Retina (tissue), 1 donor: ENCODE data around the gene SPCS3.
A peak's percentile ranks its signal among the peaks of the same experiment; 100 is the strongest.

Source experiments
- DNase-seq: peaks from one replicate; pipeline ENCODE4 v3.0.0-alpha.2; 2016

SPCS3 gene

DNA sequence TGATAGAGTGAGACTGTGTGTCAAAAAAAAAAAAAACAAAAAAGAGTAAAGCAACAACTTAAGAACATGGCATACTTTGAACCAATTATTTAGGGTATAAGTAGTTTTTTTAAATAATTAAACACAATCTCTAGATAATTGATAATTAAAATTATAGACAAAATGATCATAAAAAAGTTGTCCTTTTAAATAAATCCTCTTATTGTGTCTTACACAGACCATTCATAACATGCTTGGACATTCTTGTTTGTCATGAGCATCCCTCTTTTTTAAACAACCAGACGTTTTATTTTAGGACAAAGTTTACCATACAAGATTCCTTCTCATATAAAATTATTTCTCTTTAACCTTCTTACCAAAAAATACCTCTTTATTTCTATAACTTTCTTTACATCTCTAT, 35.1 kb downstream of the SPCS3 start:
- no peak for DNase-seq

DNA sequence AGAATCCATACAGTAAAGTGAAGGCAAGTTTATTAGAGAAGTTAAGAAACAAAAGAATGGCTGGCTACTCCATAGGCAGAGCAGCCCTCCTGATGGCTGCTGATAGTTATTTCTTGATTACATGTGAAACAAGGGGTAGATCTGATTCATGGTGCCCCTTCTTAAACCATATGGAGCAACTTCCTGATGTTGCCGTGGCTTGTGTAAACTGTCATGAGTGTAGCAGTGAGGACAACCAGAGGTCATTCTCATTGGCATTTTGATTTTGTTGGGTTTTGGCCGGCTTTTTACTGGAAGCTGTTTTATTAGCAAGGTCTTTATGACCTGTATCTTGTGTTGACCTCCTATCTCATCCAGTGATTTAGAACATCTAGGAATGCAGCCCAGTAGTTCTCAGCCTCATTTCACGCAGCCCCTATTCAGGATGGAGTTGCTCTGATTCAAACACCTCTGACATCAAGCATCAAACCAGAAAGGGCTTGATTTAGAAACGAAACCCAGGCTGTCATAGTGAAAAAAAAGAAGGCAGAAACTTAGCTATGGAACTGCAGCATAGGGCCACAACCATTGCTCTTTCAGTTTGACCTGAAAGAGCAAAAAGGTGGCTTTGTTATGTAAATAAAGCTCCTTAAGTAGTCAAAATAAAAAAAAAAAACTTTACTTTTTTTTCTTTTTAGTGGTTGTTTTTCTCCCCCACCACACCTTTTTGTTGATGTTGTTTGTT, 37.8 kb downstream of the SPCS3 start:
- no peak for DNase-seq

DNA sequence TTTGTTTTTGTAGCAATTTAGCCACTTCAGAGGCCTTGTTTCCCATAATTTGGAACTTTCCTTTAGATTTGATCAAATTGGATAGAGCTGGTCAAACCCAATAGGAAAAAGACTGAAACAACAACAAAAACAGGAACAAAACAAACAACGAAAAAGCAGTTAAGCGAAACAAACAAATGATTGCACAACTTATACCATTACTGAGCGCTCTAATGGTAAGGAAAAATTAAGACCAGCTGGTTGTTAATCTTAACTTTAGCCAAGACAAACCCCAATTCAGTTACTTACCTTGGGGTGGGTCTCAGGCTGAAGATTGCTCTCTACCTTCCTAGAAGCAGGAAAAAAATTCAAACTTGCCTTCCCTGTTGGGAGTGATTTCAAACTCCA, 38.3 kb downstream of the SPCS3 start:
- DNase-seq, result no peak

DNA sequence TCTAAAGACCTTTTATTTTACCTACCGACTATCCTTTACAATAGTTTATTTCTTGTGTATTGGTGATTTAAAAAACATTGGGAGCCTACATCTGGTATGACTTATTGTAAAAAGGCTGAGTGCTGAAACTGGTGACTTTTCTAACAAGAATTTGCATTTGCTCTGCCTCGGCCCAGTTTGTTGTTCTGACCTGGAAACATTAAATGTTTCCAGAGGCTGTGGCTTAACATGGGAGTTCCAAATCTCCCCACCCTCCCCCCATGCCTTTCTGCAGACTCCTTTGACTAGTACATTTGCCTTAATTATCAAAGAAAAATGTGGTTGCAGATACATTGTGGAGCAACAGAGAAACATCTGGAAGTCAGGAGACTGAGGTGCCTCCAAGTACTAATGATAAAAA, 39.8 kb downstream of the SPCS3 start:
- no peak for DNase-seq

DNA sequence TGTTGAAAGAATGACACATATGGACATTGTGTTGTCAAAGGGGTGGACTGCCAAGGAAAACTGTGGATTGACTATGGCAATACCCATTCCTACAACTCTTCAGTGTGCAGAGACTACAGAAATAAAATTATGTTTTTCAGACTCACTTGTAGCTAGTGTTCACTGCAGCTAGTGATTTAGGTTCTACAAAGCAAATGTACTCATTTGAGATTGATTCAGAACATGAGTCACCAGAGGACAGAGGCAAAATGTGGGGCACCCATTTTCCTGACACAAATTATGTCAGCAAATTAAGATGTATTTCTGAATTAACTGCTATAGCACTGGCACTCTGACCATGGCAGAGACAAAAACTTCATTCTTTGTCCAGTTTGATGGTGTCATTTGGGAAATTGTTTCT, 40.7 kb downstream of the SPCS3 start:
- no peak for DNase-seq

DNA sequence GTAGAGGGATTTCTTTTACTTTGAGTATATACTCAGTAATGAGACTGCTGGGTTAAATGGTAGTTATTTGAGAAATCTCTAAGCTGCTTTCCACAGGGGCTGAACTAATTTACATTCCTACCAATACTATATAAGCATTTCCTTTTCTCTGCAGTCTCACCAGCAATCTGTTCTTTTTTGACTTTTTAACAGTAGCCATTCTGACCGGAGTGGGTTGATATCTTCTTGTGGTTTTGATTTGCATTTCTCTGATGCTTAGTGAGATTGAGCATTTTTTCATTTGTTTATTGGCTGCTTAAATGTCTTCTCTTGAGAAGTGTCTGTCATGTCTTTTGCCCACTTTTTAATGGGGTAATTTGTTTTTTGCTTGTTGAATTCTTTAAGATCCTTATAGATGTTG, 43.3 kb downstream of the SPCS3 start:
- DNase-seq, result no peak

DNA sequence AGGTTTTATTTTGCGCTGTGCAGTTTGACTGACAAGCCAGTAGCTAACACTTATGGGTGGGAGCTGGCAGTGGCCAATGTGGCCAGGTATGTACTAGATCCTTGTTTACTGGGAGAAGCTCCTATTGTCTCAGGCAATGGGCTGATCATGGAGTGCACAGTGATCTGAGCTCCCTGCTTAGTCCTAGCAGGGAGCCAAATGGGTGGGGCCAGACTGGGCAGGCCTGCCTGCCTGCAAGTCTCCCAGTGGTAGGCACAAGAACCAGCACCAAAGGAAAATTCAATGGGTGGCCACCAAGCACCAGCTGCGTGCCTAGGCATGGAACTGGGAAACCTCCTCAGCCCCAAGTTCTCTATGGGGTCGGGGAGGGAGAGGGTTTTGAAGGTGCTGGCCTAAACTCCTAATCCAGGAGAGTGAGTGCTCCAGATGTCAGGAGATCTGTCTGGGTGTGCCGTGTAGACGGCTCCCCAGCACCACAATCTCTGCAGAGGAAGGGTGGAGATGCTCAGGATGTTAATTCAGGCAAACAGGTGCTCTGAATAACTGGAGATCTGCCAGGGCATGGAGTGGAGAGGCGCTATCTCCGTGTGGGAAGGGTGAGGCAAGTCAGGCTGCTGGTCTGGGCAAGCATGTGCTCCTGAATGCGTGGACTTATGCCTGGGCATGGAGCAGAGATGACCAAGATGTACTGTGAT, 48.2 kb downstream of the SPCS3 start:
- no peak for DNase-seq

DNA sequence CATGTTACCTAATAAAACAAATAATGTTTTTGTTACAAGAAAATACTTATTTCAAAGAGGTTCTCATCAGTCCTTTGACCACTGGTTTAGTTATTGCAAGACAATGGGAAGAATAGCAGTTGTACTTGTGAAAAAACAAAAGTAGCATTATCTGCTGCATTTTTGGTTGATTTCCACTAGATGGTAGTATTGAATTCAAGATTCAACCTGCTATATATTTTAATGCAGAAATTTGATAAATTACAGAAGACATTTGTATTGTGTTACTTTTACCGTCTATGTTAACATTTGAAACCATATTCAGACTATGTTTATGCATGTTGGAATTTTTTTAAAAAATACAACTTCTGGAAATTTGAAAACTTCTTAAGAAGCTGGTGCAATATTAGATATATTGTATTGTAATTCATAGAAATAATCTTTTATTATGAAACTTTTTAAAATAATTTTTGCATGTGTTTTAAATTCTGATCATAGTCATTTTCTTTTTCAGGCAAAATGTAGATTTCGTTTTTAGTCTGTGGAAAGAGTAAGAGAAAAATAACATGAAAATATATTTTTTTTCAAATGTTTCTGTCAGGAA, 56.4 kb downstream of the SPCS3 start:
- DNase-seq, result no peak

DNA sequence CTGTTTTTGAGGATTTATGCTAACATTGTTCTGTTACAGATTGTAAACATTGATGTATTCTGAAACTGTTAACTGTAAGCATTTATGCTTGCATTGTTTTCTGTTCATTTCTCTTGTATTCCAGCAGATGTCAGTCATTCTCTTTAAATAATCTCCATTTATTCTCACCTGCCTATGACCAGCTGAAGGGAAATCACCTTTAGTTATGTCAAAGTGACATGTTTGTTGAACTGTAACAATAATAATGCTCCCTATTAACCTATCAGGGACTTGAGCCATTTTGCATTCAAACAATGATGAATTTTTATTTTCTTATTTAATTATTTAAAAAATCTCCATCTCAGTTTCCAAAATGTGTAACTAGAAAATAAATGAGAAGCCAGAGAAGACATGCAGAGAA, 58.0 kb downstream of the SPCS3 start:
- peak; percentile 28 for DNase-seq

DNA sequence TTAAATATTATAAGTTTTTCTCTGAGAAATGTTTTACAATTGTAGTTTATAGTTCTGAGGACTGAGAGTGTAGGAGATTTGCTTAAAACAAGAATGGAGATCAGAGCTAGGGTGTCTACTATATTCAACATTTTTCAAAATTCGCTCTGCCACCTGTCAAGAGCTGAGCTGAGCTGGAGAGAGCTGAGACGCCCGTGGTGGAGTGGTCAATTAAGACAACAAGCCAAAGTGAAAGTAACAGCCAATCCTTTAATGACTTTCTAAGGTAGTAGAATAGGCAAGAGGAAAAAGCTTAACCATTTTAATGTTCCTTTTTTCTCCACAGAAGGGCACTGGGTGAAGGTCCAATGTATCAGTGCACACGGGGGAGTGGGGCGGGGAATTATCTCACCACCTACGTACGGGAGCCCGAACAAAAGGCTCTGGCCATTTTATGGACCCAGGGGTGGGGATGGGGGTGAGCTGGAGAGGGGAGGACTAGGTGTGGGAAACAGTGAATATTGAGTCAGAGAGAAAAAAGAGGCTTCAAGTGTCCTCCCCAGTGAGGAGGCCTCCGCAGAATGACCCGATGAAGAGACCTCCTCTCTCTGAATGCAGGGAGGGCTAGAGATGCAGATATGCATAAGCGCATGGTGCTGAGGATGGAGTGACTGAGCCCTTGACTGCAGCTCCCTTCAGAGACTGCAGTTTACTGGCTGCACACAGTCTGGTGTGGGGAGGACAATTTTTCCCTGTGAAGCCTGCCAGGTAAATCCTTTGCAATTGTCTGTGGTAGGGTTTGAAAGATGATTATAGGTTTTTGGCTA, 60.8 kb downstream of the SPCS3 start:
- DNase-seq, result no peak
